WERI-Rb-1 (cell line): Measurements from ENCODE around the gene PIGO.

ENCODE experiments used
- DNase-seq: peaks from one replicate; pipeline ENCODE4 v3.0.0-alpha.2; 2020
- H3K27ac ChIP-seq: fragments of 250-450 bp; sonication (Bioruptor Pico); 2 replicates; pipeline ENCODE4 v1.5.1; 2020; ENCODE audit warnings: mild to moderate bottlenecking, moderate library complexity
- H3K27me3 ChIP-seq: fragments of 250-450 bp; sonication (Bioruptor Pico); 2 replicates; pipeline ENCODE4 v1.5.1; 2021; ENCODE audit warnings: mild to moderate bottlenecking, low read depth, moderate library complexity; ENCODE audit not compliant: insufficient read depth, severe bottlenecking
- H3K36me3 ChIP-seq: fragments of 250-450 bp; sonication (Bioruptor Pico); 2 replicates; pipeline ENCODE4 v1.5.1; 2020; ENCODE audit warnings: mild to moderate bottlenecking, moderate library complexity
- H3K4me3 ChIP-seq: 2 replicates; pipeline ENCODE4 v1.5.1; 2011; ENCODE audit warnings: low read depth, mild to moderate bottlenecking, control low read depth, low read length
- H3K9me3 ChIP-seq: fragments of 250-450 bp; sonication (Bioruptor Pico); 2 replicates; pipeline ENCODE4 v1.5.1; 2021; ENCODE audit warnings: mild to moderate bottlenecking, moderate library complexity; ENCODE audit not compliant: severe bottlenecking
- TF ChIP-seq, protein P1 (sequence below): IDR thresholded peaks from 2 replicates; pipeline ENCODE4 v1.5.1; 2011; ENCODE audit warnings: low read depth, mild to moderate bottlenecking, control low read depth, inconsistent platforms, low read length

PIGO gene

DNA sequence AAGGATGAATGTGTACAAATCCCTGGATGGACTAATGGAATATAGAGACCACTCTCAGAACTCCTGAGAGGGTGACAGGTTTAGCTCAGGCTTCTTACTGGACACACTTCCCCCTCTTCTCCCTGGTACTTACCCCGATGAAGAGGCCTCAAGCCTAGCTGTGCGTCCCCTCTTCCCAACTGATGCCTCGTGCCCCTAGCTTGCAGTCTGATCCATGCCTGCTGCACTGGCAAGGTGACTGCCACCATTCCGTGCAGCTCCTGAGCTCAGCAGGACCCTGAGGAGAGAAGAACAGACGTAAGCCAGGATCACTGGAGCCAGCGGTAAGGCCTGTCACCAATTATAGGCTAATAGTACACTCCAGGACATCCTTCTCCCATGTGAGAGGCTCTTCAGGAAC, 12.1 kb upstream of the PIGO start:
- Histone ChIP-seq H3K4me3 (no peak overlapping the region), H3K27me3 (no peaks in the 10 kb centered on the region), H3K36me3 (0 out of 2 replicates have a peak, but pooled peaks cover 4% of the 10 kb centered on the region), H3K27ac (no peak overlapping the region), H3K9me3 (no peaks in the 10 kb centered on the region)
- TF ChIP-seq, protein P1, sequence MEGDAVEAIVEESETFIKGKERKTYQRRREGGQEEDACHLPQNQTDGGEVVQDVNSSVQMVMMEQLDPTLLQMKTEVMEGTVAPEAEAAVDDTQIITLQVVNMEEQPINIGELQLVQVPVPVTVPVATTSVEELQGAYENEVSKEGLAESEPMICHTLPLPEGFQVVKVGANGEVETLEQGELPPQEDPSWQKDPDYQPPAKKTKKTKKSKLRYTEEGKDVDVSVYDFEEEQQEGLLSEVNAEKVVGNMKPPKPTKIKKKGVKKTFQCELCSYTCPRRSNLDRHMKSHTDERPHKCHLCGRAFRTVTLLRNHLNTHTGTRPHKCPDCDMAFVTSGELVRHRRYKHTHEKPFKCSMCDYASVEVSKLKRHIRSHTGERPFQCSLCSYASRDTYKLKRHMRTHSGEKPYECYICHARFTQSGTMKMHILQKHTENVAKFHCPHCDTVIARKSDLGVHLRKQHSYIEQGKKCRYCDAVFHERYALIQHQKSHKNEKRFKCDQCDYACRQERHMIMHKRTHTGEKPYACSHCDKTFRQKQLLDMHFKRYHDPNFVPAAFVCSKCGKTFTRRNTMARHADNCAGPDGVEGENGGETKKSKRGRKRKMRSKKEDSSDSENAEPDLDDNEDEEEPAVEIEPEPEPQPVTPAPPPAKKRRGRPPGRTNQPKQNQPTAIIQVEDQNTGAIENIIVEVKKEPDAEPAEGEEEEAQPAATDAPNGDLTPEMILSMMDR = no peak
- no peak for DNase-seq

- no peaks in the 10 kb centered on the region for H3K9me3 ChIP-seq
- TF ChIP-seq, protein P1 = no peak
- no peak overlapping the region for H3K4me3 ChIP-seq
- H3K27me3 ChIP-seq = no peaks in the 10 kb centered on the region
- DNase-seq = no peak
- 0 out of 2 replicates have a peak, but pooled peaks cover 4% of the 10 kb centered on the region for H3K36me3 ChIP-seq
- no peak overlapping the region for H3K27ac ChIP-seq
Observed at GRCh38 chr9:35107297-35108290, 11.2 kb upstream of the PIGO start.

GRCh38 chr9:35106343-35106730, 9.9 kb upstream of the PIGO start:
- Histone ChIP-seq H3K36me3 (peaks cover 8% of the 10 kb centered on the region), H3K9me3 (no peaks in the 10 kb centered on the region), H3K4me3 (no peak overlapping the region), H3K27ac (no peak overlapping the region), H3K27me3 (no peaks in the 10 kb centered on the region)
- DNase-seq = no peak
- TF ChIP-seq, protein P1 = no peak

- H3K27me3 ChIP-seq = no peaks in the 10 kb centered on the region
- H3K36me3 ChIP-seq = peaks cover 14% of the 10 kb centered on the region
Observed at GRCh38 chr9:35105571-35106342, 9.4 kb upstream of the PIGO start.

DNA sequence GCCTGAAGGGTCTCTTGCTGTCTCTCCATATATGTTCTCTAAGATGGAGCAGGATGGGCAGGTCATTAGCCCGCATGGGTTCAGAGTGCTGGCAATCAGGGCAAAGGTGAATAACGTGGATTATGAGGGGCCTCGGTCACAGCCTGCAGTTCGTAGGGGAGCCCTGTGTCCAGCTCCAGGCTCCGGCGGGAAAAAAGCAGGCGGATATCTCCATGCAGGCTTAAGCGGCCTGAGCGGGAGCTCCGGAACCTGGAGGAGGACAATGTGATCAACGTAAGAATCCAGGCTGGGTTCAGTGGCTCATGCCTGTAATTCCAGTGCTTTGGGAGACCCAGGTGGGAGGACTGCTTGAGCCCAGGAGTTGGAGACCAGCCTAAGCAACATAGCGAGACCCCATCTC, 8.7 kb upstream of the PIGO start:
- Histone ChIP-seq H3K27ac (no peak overlapping the region), H3K4me3 (no peak overlapping the region), H3K9me3 (no peaks in the 10 kb centered on the region), H3K36me3 (peaks cover 21% of the 10 kb centered on the region), H3K27me3 (no peaks in the 10 kb centered on the region)
- TF ChIP-seq, protein P1 = no peak
- DNase-seq = no peak

More at GRCh38 chr9:35105571-35106342, 9.4 kb upstream of the PIGO start:
- Histone ChIP-seq H3K9me3 (no peaks in the 10 kb centered on the region), H3K27ac (no peak overlapping the region), H3K4me3 (no peak overlapping the region)
- DNase-seq = no peak
- TF ChIP-seq, protein P1 = no peak
